ENCODE results near the gene RGL3. TPM values are rescaled to one million over a fixed set of nuclear protein-coding genes. Genes with fewer than 3 reads are reported as not detected.

The RGL3 gene
- total RNA-seq, 2 experiments from 2014 or later = 0.49 TPM; not detected in 1

GRCh38 chr19:11458236-11458900 lies 39.3 kb upstream of the RGL3 start:
- POLR2A ChIA-PET = interaction anchor here (0.7 kb wide), 1 partner anchor 59 kb away, joined by 3 read pairs; no protein-coding TSS in a partner anchor
- H3K4me2 ChIP-seq (ENCODE audit: low read length) = no peak overlapping the region
- H2AFZ ChIP-seq (ENCODE audit: low read length) = no peak overlapping the region
- TF ChIP-seq EZH2phosphoT487 (IDR thresholded peaks at IDR 0.05; ENCODE audit: borderline replicate concordance, low read depth, low read length) = no peak
- TF ChIP-seq, protein P1, sequence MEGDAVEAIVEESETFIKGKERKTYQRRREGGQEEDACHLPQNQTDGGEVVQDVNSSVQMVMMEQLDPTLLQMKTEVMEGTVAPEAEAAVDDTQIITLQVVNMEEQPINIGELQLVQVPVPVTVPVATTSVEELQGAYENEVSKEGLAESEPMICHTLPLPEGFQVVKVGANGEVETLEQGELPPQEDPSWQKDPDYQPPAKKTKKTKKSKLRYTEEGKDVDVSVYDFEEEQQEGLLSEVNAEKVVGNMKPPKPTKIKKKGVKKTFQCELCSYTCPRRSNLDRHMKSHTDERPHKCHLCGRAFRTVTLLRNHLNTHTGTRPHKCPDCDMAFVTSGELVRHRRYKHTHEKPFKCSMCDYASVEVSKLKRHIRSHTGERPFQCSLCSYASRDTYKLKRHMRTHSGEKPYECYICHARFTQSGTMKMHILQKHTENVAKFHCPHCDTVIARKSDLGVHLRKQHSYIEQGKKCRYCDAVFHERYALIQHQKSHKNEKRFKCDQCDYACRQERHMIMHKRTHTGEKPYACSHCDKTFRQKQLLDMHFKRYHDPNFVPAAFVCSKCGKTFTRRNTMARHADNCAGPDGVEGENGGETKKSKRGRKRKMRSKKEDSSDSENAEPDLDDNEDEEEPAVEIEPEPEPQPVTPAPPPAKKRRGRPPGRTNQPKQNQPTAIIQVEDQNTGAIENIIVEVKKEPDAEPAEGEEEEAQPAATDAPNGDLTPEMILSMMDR (conservative IDR thresholded peaks at IDR 0.05; ENCODE audit: low read length) = no peak
- no peak for DNase-seq (ENCODE audit: low spot score)
- no peaks in the 10 kb centered on the region for H3K79me2 ChIP-seq (ENCODE audit: insufficient read depth, low read depth, low read length)
- CTCF ChIA-PET (ENCODE audit: unreplicated experiment) = no interaction called here
- no peaks in the 10 kb centered on the region for H3K9me2 ChIP-seq (ENCODE audit: insufficient read depth, low read length)
- no peaks in the 10 kb centered on the region for H3K36me3 ChIP-seq (ENCODE audit: insufficient read depth, low read length)
- intact Hi-C loops (cut with micrococcal nuclease; ENCODE audit: unreplicated experiment) = no loop called here
- H3K4me3 ChIP-seq (ENCODE audit: low read depth, low read length, poor library complexity, severe bottlenecking) = no peak overlapping the region
- no peaks in the 10 kb centered on the region for H3K4me1 ChIP-seq (ENCODE audit: insufficient read depth, low read length, poor library complexity, severe bottlenecking)
- BruUV-seq (replicated peaks) = no TSS peak
- H3K27ac ChIP-seq (ENCODE audit: low read depth, low read length, poor library complexity, severe bottlenecking) = no peak overlapping the region
- no peaks in the 10 kb centered on the region for H3K9me3 ChIP-seq (ENCODE audit: low read length)
- H4K20me1 ChIP-seq (ENCODE audit: insufficient read depth, low read length) = no peaks in the 10 kb centered on the region

DNA sequence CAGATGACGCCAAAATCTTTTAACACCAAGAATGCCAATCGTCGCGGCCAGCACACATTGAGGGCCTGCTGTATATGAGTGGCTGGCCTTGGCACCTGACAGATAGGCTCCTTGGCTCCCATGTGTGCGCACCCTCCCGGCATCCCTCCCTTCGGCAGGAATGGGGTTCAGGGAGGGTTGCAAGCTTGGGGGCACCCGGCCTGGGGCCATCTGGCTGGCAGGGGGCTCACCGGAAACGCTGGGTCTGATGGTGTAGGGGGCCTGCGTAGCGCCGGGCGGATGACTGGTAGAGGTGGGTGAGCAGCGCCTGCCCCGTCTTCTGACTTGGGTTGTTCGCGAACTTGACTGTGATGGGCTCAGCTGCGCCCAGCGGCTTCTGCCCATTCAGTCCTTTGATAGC lies 38.7 kb upstream of the RGL3 start:
- Histone ChIP-seq H3K9me3 (ENCODE audit: low read length) (no peaks in the 10 kb centered on the region), H2AFZ (ENCODE audit: low read length) (no peak overlapping the region), H3K9me2 (ENCODE audit: insufficient read depth, low read length) (no peaks in the 10 kb centered on the region), H3K36me3 (ENCODE audit: insufficient read depth, low read length) (no peaks in the 10 kb centered on the region), H3K4me1 (ENCODE audit: insufficient read depth, low read length, poor library complexity, severe bottlenecking) (no peaks in the 10 kb centered on the region), H3K4me2 (ENCODE audit: low read length) (no peak overlapping the region), H3K4me3 (ENCODE audit: low read depth, low read length, poor library complexity, severe bottlenecking) (no peak overlapping the region), H4K20me1 (ENCODE audit: insufficient read depth, low read length) (no peaks in the 10 kb centered on the region), H3K27ac (ENCODE audit: low read depth, low read length, poor library complexity, severe bottlenecking) (no peak overlapping the region), H3K79me2 (ENCODE audit: insufficient read depth, low read depth, low read length) (no peaks in the 10 kb centered on the region)
- no TSS peak for BruUV-seq (replicated peaks)
- ChIA-PET CTCF (ENCODE audit: unreplicated experiment) (no interaction called here), POLR2A (no interaction called here)
- DNase-seq (ENCODE audit: low spot score) = no peak
- intact Hi-C loops (cut with micrococcal nuclease; ENCODE audit: unreplicated experiment) = no loop called here
- TF ChIP-seq, protein P1 (conservative IDR thresholded peaks at IDR 0.05; ENCODE audit: low read length) = no peak
- no peak for TF ChIP-seq EZH2phosphoT487 (IDR thresholded peaks at IDR 0.05; ENCODE audit: borderline replicate concordance, low read depth, low read length)

DNA sequence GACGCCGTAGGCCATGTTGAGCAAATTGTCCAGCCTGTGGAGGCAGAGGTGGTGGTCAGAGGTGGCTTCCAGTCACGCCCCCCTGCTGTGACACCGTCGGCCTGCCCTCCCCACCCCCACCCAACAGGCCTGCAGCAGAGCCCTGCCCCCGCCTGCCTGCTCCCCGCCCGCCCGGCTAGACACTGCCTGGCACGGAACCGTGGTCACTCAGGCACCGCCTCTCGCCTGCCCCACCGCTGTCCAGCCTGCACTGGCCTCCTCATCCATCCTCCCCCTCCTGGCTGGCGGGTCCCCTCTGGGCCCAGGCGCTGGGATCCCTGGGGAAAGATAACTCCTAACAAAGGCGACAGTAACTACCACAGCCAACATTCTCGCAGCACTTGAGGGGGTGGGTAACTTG lies 38.0 kb upstream of the RGL3 start:
- no peak for DNase-seq (ENCODE audit: low spot score)
- peaks cover 4% of the 10 kb centered on the region for H3K4me1 ChIP-seq (ENCODE audit: insufficient read depth, low read length, poor library complexity, severe bottlenecking)
- no peak overlapping the region for H3K4me3 ChIP-seq (ENCODE audit: low read depth, low read length, poor library complexity, severe bottlenecking)
- H3K4me2 ChIP-seq (ENCODE audit: low read length) = no peak overlapping the region
- H3K9me2 ChIP-seq (ENCODE audit: insufficient read depth, low read length) = no peaks in the 10 kb centered on the region
- no peaks in the 10 kb centered on the region for H3K36me3 ChIP-seq (ENCODE audit: insufficient read depth, low read length)
- no peaks in the 10 kb centered on the region for H3K79me2 ChIP-seq (ENCODE audit: insufficient read depth, low read depth, low read length)
- H4K20me1 ChIP-seq (ENCODE audit: insufficient read depth, low read length) = no peaks in the 10 kb centered on the region
- BruUV-seq (replicated peaks) = no TSS peak
- no peaks in the 10 kb centered on the region for H3K9me3 ChIP-seq (ENCODE audit: low read length)
- intact Hi-C loops (cut with micrococcal nuclease; ENCODE audit: unreplicated experiment) = no loop called here
- POLR2A ChIA-PET = no interaction called here
- CTCF ChIA-PET (ENCODE audit: unreplicated experiment) = no interaction called here
- no peak overlapping the region for H2AFZ ChIP-seq (ENCODE audit: low read length)
- no peak overlapping the region for H3K27ac ChIP-seq (ENCODE audit: low read depth, low read length, poor library complexity, severe bottlenecking)
- TF ChIP-seq, protein P1 (conservative IDR thresholded peaks at IDR 0.05; ENCODE audit: low read length) = no peak
- TF ChIP-seq EZH2phosphoT487 (IDR thresholded peaks at IDR 0.05; ENCODE audit: borderline replicate concordance, low read depth, low read length) = no peak

Measured in OCI-LY7 (cell line).